ENCODE results near the gene SAMD8. TPM values are rescaled to one million over a fixed set of nuclear protein-coding genes. Genes with fewer than 3 reads are reported as not detected.

The SAMD8 gene
- total and polyA plus RNA-seq, 3 donors from 2014 or later, result 45.0 to 66.3 (median 55.3) TPM

- peak; percentile 40 for DNase-seq
- peak in 1 of 3 experiments; percentile 11 for TF ChIP-seq CTCF (IDR thresholded peaks at IDR 0.05)
- no peak for TF ChIP-seq POLR2A (IDR thresholded peaks at IDR 0.05)
- Histone ChIP-seq H3K9me3 (no peaks in the 10 kb centered on the region), H3K36me3 (ENCODE audit: low read depth, missing control alignments) (no peaks in the 10 kb centered on the region), H3K4me3 (no peak overlapping the region), H3K27me3 (no peaks in the 10 kb centered on the region), H3K27ac (no peak overlapping the region), H3K4me1 (peaks cover 11% of the 10 kb centered on the region)
- intact Hi-C loops (cut with DNase I; ENCODE audit: low total_unique reads), result no loop called here
- 95 to 100% methylated on average over 3 to 11 of the region's 11 CpGs for WGBS, 2 donors
These were observed 13.7 kb upstream of the SAMD8 start for GRCh38 chr10:75097666-75098285.

- no peak overlapping the region for H3K4me3 ChIP-seq
- H3K4me1 ChIP-seq, result peaks cover 11% of the 10 kb centered on the region
- H3K27ac ChIP-seq, result no peak overlapping the region
- H3K9me3 ChIP-seq, result no peaks in the 10 kb centered on the region
- H3K36me3 ChIP-seq (ENCODE audit: low read depth, missing control alignments), result no peaks in the 10 kb centered on the region
- no peaks in the 10 kb centered on the region for H3K27me3 ChIP-seq
- no peak for DNase-seq
- no peak for TF ChIP-seq CTCF (IDR thresholded peaks at IDR 0.05)
- TF ChIP-seq POLR2A (IDR thresholded peaks at IDR 0.05), result no peak
- WGBS, 2 donors, result 80 to 86% methylated on average over 1 to 14 of the region's 14 CpGs
- intact Hi-C loops (cut with DNase I; ENCODE audit: low total_unique reads), result no loop called here
These were observed 12.4 kb upstream of the SAMD8 start for GRCh38 chr10:75098902-75099673.

GRCh38 chr10:75099952-75100763, 11.3 kb upstream of the SAMD8 start:
- TF ChIP-seq CTCF (IDR thresholded peaks at IDR 0.05) (peak; percentile 97 to 98 (median 98)), POLR2A (IDR thresholded peaks at IDR 0.05) (no peak)
- H3K9me3 ChIP-seq, result no peaks in the 10 kb centered on the region
- no peak overlapping the region for H3K4me3 ChIP-seq
- H3K4me1 ChIP-seq, result peaks cover 11% of the 10 kb centered on the region
- WGBS, 2 donors, result 30 to 37% methylated on average over 11 to 16 of the region's 18 CpGs
- no peaks in the 10 kb centered on the region for H3K36me3 ChIP-seq (ENCODE audit: low read depth, missing control alignments)
- no peaks in the 10 kb centered on the region for H3K27me3 ChIP-seq
- intact Hi-C loops (cut with DNase I; ENCODE audit: low total_unique reads), result loop anchor here (5.0 to 10.0 kb wide), 2 partner anchors 135 to 838 kb away; partner anchors contain the start of gene COMTD1
- DNase-seq, result peak; percentile 88
- H3K27ac ChIP-seq, result peak overlapping the region; percentile 36 to 70

GRCh38 chr10:75100764-75101291, 10.6 kb upstream of the SAMD8 start:
- Histone ChIP-seq H3K9me3 (no peaks in the 10 kb centered on the region), H3K36me3 (ENCODE audit: low read depth, missing control alignments) (no peaks in the 10 kb centered on the region), H3K27me3 (no peaks in the 10 kb centered on the region), H3K4me3 (no peak overlapping the region), H3K4me1 (peaks cover 11% of the 10 kb centered on the region), H3K27ac (peak overlapping the region; percentile 36 to 70)
- DNase-seq, result no peak
- WGBS, 2 donors, result 42 to 59% methylated on average over 4 of the region's 4 CpGs
- no peak for TF ChIP-seq POLR2A (IDR thresholded peaks at IDR 0.05)
- TF ChIP-seq CTCF (IDR thresholded peaks at IDR 0.05), result no peak
- intact Hi-C loops (cut with DNase I; ENCODE audit: low total_unique reads), result loop anchor here (5.0 to 10.0 kb wide), 2 partner anchors 134 to 839 kb away; partner anchors contain the start of gene COMTD1
